Endometrial microvascular endothelial cells (primary cell): ENCODE data around the gene SLC29A3. TPM values are rescaled to one million over a fixed set of nuclear protein-coding genes. Genes with fewer than 3 reads are reported as not detected.
"Not testable (repeated sequence)": the region's sequence is repeated elsewhere in the genome, so short reads cannot be mapped to it uniquely, and the experiment has no call there.

Experiments
- in situ Hi-C: cut with HindIII; loops from 2 replicates; pipeline ENCODE4 v1.10.0; 2017; ENCODE audit warnings: low sequenced_read_pairs, low pct_unique_long_range_greater_than_20kb; ENCODE audit errors: inconsistent ontology term
- total RNA-seq: library from RNA; depleted of rRNA; stranded (reverse); fragments of >200 nt; gene quantifications from one replicate; pipeline ENCODE4 v1.2.3, GENCODE V29; 2015; ENCODE audit errors: inconsistent ontology term

SLC29A3 gene
- total RNA-seq, 1 donor from 2014 or later, result 2.1 TPM

DNA sequence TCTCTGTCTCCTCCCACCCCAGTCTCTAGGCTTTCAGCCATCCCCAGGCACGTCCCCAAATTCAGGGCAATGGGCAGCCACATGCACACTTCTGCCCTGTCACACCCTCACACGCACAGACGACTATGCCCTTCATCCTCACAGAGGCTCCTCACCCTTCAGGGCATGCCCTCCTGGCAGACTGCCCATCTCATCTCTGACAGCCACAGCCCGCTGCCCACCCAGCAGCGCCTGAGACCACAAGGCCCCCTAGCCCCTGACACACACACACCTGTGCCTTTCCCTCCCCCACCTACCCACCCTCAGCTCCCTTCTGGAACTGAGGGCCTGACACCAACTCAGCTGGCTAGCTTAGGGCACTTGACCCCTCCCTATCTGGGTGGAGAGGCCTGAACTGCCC lies 23.0 kb upstream of the SLC29A3 start:
- in situ Hi-C loops, result no loop called here

DNA sequence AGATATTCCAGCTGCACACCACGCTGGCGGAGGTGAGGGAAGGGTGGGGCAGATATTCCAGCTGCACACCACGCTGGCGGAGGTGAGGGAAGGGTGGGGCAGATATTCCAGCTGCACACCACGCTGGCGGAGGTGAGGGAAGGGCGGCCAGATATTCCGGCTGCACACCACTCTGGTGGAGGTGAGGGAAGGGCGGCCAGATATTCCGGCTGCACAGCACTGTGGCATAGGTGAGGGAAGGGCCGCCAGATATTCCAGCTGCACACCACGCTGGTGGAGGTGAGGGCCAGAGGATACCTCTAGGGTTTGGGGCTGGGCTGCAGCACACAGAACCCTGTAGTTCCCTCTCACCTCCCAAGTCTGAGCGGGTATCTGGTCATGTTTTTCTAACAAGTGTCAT lies 22.2 kb upstream of the SLC29A3 start:
- in situ Hi-C loops, result not testable (repeated sequence)

DNA sequence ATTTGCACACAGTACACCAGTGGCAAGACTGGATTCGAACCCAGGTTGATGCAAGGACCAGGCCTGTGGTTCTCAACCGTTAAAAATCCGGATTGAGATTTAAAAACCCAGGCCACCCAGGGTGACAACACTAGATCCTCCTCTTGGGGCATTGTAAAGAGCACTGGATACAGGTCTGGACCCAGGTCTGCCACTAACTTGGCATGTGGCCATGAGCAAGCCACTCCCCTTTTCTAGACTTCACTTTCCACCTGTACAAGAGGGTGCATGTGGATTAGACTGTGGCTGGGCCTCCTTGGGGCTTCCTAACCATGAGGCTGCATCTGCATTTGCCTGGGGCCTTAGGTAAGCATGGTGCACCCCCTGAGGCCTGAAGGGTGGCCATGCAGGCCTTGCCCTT lies 21.7 kb upstream of the SLC29A3 start:
- in situ Hi-C loops, result no loop called here

DNA sequence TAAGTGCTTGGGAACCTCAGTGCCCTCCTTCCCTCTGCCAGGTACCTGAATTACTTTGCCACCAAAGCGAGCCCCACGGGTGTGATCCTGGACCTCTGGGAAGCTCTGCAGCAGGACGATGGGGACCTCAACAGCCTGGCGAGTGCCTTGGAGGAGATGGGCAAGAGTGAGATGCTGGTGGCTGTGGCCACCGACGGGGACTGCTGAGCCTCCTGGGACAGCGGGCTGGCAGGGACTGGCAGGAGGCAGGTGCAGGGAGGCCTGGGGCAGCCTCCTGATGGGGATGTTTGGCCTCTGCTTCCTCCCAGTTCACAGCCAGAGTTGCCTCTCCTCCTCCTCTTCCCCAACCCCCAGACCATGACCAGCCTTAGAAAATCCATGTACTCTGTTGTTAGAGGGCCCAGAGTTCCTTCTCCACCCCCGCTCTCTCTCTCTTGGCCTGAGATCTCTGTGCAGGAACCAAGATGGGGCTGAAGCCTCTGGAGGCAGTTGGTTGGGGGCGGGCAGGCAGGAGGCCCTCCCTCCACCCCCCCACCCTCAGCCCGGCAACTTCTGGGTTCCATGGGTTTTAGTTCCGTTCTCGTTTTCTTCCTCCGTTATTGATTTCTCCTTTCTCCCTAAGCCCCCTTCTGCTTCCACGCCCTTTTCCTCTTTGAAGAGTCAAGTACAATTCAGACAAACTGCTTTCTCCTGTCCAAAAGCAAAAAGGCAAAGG lies 19.8 kb upstream of the SLC29A3 start:
- in situ Hi-C loops, result no loop called here

DNA sequence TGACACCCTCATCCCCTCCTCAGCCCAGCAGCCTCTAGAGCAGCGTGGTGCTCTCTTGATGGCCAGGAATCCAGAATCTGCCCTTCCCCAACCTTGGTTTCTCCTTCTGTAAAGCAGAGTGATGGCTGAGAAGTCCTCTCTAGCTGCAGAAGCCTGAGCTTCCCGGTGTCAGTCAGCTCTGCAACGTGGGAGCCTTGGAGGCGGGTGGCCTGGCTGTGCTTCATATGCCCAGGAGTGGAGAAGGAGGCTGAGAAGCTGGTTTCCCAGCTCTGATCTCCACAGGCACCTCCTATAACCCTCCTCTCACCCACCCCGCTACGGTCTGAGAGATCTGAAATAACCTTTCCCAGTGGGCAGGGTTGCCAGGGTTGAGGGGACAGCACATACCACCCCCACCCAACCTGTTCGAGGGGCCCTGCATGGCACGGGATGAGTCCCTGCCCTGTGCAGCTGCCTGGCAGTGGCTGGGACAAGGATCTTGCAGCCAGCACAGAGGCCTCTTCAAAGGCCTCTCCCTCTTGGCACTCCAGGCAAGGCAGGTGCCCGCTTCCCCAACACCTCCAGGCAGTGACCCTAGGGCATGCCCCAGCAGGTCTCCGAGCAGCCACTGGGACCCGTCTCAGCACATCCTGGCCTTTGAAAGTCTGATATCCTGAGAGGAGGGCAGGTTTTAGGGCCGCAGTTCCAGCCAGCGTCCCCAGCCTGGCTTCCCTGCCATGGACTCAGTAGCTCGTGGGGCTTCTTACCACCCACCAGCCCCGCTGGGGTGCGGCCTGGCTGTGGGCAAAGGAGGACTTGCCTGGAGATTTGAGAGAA lies 18.3 kb upstream of the SLC29A3 start:
- in situ Hi-C loops, result no loop called here

DNA sequence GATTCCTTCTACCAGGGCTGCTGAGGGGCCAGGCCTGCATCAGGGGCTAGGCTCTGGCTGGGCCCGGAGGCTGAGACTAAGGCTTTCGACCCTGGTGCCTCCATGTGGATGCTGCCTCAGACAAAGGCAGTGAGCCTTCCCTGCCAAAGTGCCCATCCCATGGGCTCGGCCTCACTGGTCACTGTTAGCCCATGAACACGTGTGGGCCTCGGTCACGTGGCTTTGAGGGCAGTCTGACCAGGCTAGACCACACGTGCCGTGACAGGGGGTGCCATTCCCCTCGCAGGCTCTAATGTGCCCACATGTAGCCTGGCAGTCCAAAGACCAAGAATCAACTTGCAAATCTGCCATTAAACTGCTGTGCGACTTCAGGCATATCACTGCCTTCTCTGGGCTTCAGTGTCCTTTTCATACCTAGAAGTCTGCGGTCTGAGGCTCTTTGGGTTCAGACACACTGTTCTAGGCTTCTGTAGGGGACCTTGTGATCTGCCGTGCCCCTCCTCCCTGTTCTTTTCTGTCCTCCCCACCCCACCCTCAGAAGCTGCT lies 17.6 kb upstream of the SLC29A3 start:
- in situ Hi-C loops, result no loop called here

DNA sequence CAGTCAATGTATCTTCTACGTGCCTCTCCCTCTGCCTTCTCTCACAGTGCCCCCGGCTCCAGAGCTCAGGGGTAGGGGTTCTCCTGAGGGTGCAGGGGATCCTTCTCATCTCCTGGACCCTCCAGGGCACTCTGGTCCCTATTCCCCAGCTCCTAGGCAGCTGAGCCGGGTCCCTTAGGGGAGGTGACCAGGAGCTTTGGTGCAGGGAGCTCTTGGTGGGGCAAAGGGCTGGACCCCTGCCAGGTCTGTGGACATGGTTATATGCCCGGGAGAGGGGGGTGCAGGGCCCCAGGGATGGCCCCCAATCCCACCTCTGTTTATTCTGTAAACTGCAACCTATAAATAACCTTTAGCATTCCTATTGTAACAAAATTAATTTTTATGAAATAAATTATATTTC lies 16.6 kb upstream of the SLC29A3 start:
- in situ Hi-C loops, result no loop called here

DNA sequence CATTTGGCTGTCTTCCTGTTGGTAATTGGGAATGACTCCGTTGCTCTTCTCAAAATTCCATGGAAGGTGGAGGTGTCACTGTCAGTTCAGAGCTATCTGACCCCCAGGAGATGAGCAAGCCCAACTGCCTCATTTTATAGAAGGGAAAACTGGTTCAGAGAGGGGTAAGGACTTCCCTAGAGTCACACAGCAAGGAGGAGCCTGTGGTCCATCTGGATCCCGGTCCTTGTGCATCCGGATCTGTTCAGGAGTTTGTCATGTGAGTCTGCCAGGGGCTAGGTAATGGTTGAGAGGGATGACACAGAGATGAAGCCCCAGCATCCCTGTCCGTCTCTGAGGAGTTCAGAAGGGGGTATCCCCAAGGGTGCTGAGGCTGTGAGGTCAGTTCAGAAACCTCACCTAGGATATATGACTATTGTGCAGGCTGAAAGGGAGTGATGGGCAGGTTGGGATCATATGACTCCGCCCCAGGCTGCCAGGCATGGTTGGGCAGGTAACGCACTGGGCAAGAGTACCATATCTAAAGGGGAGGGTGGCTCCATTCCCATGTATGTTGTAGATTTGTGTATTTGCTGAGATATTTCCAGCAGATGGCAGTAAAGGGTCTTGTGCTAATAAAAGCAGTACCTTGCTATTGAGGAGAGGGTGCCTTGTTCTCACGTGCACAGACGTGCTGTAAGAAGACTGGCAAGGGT lies 16.0 kb upstream of the SLC29A3 start:
- in situ Hi-C loops, result no loop called here

DNA sequence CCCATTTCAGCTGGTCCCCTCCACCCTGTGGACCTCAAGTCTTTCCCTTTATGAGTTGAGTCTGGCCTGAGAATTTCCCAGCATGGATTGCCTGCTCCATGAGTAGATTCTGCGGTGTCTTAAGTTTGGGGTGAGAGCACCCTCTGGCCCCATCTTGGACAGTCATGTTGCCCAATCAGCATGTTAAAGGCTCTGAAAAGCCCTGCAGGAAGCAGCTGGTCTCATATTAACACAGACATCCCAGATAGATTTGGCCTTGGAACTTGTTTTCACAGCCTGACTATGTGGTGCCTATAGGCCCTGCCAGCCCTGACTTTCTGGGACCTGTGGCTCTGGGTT lies 15.5 kb upstream of the SLC29A3 start:
- in situ Hi-C loops, result no loop called here

DNA sequence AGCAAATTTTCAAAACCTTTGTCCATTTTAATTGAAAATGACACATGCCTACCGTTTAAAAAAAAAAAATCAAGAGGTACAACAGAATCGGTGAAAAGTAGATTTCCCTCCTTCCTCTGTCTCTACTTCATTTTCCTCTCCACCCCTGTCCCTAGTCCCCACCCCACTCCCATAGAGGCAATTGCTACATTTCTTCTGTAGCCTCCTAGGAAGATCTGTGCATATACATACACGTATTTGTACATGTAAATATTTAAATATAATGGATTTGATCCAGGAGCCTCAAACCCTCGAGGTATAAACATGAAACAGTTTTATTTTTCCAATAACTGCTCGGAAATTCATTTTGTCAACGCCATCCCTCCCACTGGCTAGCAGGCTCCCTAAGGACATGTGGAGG lies 14.1 kb upstream of the SLC29A3 start:
- in situ Hi-C loops, result no loop called here

DNA sequence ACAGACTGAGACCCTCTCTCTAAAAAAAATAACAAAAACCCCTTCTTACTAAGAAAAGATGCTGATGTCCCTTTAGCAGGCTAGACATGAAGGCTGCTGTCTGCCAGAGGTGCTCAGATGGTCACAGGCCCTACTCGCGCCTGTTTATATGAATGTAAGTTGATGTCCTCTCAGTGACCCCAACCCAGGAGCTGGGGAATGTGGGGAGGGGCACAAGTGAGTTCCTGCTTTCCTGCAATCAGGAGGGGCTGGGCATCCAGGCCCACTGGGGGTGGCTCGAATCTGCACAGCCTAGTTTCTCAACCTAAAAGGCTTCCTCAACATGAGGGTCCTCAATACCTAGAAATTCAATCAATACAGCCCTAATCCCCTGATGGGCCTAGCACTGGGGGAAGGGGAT lies 12.1 kb upstream of the SLC29A3 start:
- in situ Hi-C loops, result no loop called here

DNA sequence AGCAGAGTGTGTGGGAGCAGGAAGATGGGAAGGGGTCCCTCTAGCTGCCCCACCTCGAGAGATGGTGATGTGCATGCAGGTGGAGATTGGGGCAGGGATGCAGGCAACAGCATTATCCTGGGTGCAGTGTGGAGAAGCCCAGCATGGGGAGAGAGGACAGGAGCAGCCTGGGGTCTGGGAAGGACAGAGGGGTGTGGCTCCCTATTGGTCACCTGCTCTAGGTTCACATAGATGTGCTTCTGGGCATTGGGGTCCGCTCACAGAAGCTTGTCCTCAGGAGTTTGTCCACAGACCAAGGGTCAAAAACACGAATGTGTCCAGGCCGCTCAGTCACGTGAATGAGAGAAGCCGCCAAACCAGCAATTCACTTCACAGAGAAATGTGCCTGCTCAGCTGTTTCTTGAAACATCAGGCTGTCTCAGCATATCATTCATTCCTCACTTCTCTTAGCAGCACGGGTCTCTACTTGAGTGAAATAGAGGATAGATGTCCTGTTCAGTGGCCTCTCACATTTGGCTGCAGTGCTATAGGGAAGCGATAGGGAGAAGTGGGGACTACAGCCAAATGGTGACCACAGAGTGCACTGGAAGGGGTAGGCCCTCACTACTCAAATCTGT lies 11.5 kb upstream of the SLC29A3 start:
- in situ Hi-C loops, result no loop called here

DNA sequence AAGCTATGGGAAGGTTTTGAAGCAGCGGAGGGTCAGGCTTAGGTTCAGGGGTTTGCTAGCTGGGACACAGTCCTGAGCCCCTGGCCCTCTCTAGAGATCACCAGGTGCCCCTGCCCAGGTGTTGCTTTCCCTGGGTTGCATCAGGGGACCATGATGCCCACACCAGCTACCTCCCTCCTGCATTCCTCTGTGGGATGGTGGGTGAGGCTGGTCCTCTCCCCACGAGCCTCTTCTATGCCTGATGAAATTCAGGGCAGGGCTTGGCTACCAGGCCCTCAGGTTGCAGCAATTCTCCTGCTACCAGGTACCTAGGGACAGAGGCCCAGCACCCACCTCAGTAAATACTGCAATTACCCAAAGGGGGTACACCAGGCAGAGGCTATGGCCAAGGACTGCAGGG lies 10.8 kb upstream of the SLC29A3 start:
- in situ Hi-C loops, result no loop called here

DNA sequence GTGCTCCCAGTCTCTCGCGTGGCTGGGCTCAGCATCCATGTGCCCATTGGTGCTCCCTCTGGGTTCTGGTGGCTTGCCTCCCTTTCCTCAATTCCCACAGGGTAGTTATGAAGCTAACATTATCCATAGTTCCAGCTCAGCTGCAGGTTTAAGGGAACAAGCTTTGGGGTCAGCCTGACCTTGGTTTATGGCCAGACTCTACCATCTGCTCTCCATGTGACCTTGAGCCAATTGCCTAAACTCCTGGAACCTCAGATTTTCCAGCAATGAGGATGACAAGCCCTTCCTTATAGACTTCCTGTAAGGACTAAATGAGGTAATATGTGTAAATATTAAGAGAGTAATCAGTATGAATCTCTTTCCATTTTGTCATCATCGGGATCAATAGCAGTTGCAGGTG lies 10.1 kb upstream of the SLC29A3 start:
- in situ Hi-C loops, result no loop called here

DNA sequence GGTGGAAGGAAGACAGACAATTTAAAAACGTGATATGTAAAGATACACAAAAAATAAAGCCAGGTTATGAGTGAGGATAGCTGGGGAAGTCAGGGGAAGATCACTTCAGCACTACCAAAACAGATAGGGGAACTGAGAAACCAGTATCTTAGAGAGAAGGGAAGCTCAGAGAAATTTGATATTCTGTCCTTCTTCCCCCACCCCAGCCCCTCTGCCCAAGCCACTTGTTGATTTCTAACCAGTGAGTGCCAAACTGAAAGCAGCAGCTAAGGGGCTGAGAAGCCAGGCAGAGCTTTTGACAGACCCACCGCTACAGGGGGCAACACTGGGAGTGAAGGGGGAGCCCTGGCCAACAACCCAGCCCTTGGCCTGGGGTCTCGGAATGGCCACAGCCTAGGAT lies 9.1 kb upstream of the SLC29A3 start:
- in situ Hi-C loops, result no loop called here

DNA sequence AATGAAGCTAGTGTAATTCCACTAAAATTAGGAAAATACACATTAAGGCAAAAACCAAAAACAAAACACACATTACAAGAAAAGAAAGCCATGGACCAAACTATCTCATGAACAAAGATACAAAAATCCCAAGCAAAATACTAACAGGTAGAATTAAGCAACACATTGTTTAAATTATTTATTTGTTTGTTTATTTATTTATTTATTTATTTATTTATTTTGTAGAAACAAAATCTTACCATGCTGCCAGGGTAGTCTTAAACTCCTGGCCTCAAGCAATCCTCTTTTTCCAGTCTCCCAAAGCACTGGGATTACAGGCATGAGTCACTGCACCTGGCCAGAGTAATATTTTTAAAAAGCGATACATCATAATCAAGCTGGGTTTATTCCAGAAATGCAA lies 6.8 kb upstream of the SLC29A3 start:
- in situ Hi-C loops, result no loop called here

DNA sequence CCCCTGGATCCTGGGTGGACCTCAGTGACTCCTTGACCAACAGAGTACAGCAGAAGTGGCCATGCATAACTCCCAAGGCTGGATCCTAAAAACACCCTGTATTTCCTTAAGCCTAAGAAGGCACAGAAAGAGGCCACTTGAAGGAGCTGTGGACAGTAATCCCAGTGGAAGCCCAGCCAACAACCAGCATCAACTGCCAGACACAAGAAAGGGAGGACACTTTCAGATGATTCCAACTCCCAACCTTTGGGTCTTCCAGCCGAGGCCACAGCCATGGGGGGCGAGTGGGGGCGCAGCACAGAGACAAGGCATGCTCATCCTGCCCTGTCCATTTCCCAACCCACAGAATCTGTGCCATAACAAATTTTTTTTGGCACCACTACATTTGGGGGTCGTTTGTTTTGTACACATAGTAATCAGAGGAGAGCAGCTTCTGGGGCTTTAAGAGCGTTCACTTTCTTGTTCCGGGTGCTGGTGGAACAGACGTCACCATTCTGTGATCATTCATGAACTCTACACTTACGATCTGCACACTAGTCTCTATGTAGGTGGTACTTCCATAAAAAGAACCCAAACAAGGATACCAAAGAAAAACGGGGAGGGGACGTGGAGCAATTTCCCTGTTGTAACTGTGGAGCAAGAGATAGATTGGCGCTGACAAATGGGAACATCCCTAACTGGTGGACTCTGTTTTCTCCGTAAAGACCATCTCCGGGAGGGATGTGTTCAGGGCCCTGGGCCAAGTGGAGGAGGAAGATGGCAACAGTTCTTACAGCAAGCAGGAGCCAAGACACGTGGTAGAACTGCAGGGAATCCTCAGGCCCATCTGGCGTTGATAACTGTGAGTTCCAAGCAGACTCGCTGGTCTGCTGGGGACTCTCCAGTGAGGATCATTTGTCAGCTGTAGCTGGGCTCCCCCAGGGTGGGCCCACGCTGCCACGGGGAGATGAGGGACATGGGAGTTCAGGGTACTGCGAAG lies 6.0 kb upstream of the SLC29A3 start:
- in situ Hi-C loops, result no loop called here

DNA sequence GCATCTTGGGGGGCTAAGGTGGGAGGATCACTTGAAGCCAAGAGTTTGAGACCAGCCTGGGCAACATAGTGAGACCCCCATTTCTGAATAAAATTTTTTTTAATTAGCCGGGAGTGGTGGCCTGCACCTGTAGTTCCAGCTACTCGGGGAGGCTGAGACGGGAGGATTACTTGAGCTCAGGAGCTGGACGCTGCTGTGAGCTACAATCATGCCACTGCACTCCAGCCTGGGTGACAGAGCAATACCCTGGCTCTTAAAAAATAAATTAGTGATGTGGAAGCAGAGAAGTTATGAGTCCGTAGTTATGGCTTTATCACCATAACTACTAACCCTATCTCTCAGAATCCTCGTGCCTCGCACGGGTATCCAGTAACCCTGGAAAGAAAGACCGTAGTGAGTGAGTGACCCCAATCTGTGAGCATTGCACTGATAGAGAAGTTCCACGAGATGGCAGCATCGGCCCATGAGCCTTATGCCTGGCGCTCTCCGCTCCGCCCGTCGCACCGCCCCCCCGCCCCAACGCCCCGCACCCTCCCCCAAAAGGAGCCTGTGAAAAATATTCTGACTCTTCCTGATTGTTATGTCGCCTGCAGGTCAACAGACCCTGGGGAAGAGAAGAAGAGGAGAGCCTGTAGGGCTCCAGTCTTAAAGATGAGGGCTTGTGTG lies 4.9 kb upstream of the SLC29A3 start:
- in situ Hi-C loops, result no loop called here
